Heart left ventricle (tissue), 16 donors: ENCODE measurements around the gene VPS52. TPM values are rescaled to one million over a fixed set of nuclear protein-coding genes. Genes with fewer than 3 reads are reported as not detected.
"Not testable (repeated sequence)": the region's sequence is repeated elsewhere in the genome, so short reads cannot be mapped to it uniquely, and the experiment has no call there.

Experiments
- ATAC-seq, 4 donors: fragments of 200-7000 bp; cut with Tn5 transposase; one replicate each; pipeline ENCODE4 v1.9.1; 2020 to 2022; ENCODE audit warnings: moderate library complexity in 4 of 4, mild to moderate bottlenecking in 3 of 4, moderate number of reproducible peaks in 1 of 4
- DNase-seq, 5 donors: peaks; one replicate each; pipeline ENCODE4 v3.0.0-alpha.2; 2020
- H3K27ac ChIP-seq, 12 donors: fragments of 200-600 bp; sonication (generic) in 4 of 12; one replicate each; pipeline versions ENCODE4 v1.5.0 to v1.8.0; 2016 to 2022; ENCODE audit warnings: mild to moderate bottlenecking in 2 of 12
- H3K27me3 ChIP-seq, 9 donors: fragments of 200-600 bp; sonication (generic) in 2 of 9; one replicate each; pipeline versions ENCODE4 v1.5.1 to v1.8.0; 2016 to 2022; ENCODE audit warnings: mild to moderate bottlenecking in 3 of 9
- H3K36me3 ChIP-seq, 9 donors: fragments of 200-600 bp; sonication (generic) in 2 of 9; one replicate each; pipeline versions ENCODE4 v1.5.0 to v1.8.0; 2018 to 2022; ENCODE audit warnings: mild to moderate bottlenecking in 2 of 9
- H3K4me1 ChIP-seq, 12 donors: fragments of 200-600 bp; sonication (generic) in 4 of 12; one replicate each; pipeline versions ENCODE4 v1.5.0 to v1.8.0; 2016 to 2022; ENCODE audit warnings: mild to moderate bottlenecking in 3 of 12
- H3K4me3 ChIP-seq, 12 donors: fragments of 200-600 bp; sonication (generic) in 4 of 12; one replicate each; pipeline versions ENCODE4 v1.5.0 to v1.8.0; 2017 to 2022; ENCODE audit warnings: mild to moderate bottlenecking in 9 of 12, moderate library complexity in 4 of 12
- H3K9me3 ChIP-seq, 12 donors: fragments of 200-600 bp; sonication (generic) in 4 of 12; one replicate each; pipeline versions ENCODE4 v1.5.0 to v1.8.0; 2016 to 2022; ENCODE audit warnings: mild to moderate bottlenecking in 1 of 12
- CTCF ChIP-seq, 12 donors: fragments of 200-600 bp; sonication (generic) in 4 of 12; IDR thresholded peaks; one replicate each; pipeline versions ENCODE4 v1.5.0 to v1.8.0; 2018 to 2022; ENCODE audit warnings: antibody characterized with exemption in 12 of 12, mild to moderate bottlenecking in 5 of 12
- POLR2A ChIP-seq, 2 donors: fragments of 450-650 bp; IDR thresholded peaks; one replicate each; pipeline ENCODE4 v1.6.1; 2017; ENCODE audit warnings: antibody characterized with exemption in 2 of 2, mild to moderate bottlenecking in 2 of 2, moderate library complexity in 2 of 2
- WGBS, 4 donors: extraction: QIAGEN DNeasy Blood & Tissue Kit in 2 of 4; methylation state at CpG; one replicate each; pipeline versions ENCODE4 v1.1.5 to v1.1.7; 2013 to 2018; 5-methylcytosine and 5-hydroxymethylcytosine counted together
- intact Hi-C, 10 donors: fragments of 100-400 bp; cut with DNase I; formaldehyde crosslinking; loops; one replicate each; pipeline versions ENCODE4 v1.11.1 to v1.14.2; 2022
- polyA plus RNA-seq, 2 donors: library from polyadenylated mRNA; stranded (reverse); fragments of 200-250 nt; gene quantifications; one replicate each; pipeline ENCODE4 v1.2.3, GENCODE V29; 2013
- total RNA-seq, 9 donors: library from RNA; depleted of rRNA in 2 of 9; stranded (reverse); fragments of >200 nt in 2 of 9; fragmentation: NEBNext Ultra II Directional in 3 of 9; extraction: Animal tissue kit (Norgen Biotek cat#: 25700) in 3 of 9; gene quantifications; one replicate each; pipeline versions ENCODE4 v1.1.0 to v1.2.4, GENCODE V29; 2016 to 2023
- donor health status: ischemic (EF 13 %, LVEDD 7.1; RV severe dilation, severe dysfunction).
- donor health status: healthy with polysubstance abuse.
- donor health status: DM: no; HTN: yes; CAD: no.
- donor health status: DM: no; HTN: no; CAD: no.
- donor health status: ischemic (EF 25% LVEDD 6.9; RV normal size, moderate dysfunction).
- donor health status: ischemic (EF 25% LVEDD 5.7; RV mildly dilated, moderate dysfunction).
- donor health status: healthy.
- donor health status: DM: yes; HTN: yes; CAD: no.
- donor health status: ischemic (EF 35%, LVEDD 5.7; RV mildly dilated, moderate dysfunction).
- donor health status: nonischemic (EF 11% LVEDD 7.7; RV severe dilation, severe dysfunction).
- donor health status: DM: yes; HTN: yes; CAD: no.
- donor health status: PGD.
- donor health status: ischemic (EF 29% LVEDD 5.4; RV normal size, mild dysfunction).
- donor health status: nonischemic (EF 23%, LVEDD 6.1; RV moderate dilation, normal function).

Gene VPS52
- total and polyA plus RNA-seq, 11 donors: 25.1 to 47.0 (median 33.0) TPM

- no peaks in the 10 kb centered on the region for H3K9me3 ChIP-seq
- DNase-seq: no peak
- H3K4me3 ChIP-seq: peak overlapping the region in 1 of 12 donors; percentile 77
- peaks cover 0 to 77% (median 64%) of the 10 kb centered on the region in 9 donors for H3K36me3 ChIP-seq
- no peaks in the 10 kb centered on the region for H3K27me3 ChIP-seq
- no peak for ATAC-seq
- 87 to 94% (median 90%) methylated on average over 21 to 22 of the region's 22 CpGs for WGBS, 4 donors
- H3K27ac ChIP-seq: no peak overlapping the region
- TF ChIP-seq POLR2A (IDR thresholded peaks at IDR 0.05) (no peak), CTCF (IDR thresholded peaks at IDR 0.05) (no peak)
- H3K4me1 ChIP-seq: peaks cover 0 to 25% (median 18%) of the 10 kb centered on the region in 12 donors
- intact Hi-C loops: no loop called here
Observed at GRCh38 chr6:33286946-33287914, 15.6 kb upstream of the VPS52 start.

- H3K9me3 ChIP-seq, H3K27me3 ChIP-seq, H3K4me3 ChIP-seq, intact Hi-C loops, ATAC-seq, H3K27ac ChIP-seq, DNase-seq: not testable (repeated sequence)
- 83 to 95% (median 88%) methylated on average over 4 of the region's 4 CpGs for WGBS, 4 donors
- Histone ChIP-seq H3K4me1 (peaks cover 0 to 18% (median 14%) of the 10 kb centered on the region in 12 donors), H3K36me3 (peaks cover 0 to 78% (median 61%) of the 10 kb centered on the region in 9 donors)
Observed at GRCh38 chr6:33285214-33285613, 13.5 kb upstream of the VPS52 start.

DNA sequence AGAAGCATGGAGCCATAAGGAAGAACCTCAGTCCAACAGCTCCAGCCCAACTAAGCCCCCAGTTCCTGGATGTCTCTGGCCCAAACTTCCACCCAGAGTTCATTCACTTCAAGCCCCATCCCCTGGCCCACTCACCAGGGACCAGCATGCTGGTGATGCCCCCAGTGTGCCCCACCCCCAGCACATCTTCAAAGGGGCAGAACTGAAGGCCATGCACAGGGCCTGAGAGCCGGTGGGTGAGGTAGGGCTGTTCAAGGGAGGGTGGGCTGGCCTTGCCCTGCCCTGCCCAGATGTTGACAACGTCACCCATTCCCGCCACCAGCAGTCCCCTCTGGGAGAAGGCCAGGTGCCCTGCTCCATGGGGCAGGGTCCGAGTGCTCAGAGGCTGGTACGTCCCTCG is 8.9 kb upstream of the VPS52 start:
- Histone ChIP-seq H3K27me3 (no peaks in the 10 kb centered on the region), H3K27ac (no peak overlapping the region), H3K9me3 (no peaks in the 10 kb centered on the region), H3K4me3 (no peak overlapping the region), H3K36me3 (peaks cover 0 to 85% (median 59%) of the 10 kb centered on the region in 9 donors), H3K4me1 (peaks cover 0 to 42% (median 20%) of the 10 kb centered on the region in 12 donors)
- TF ChIP-seq CTCF (IDR thresholded peaks at IDR 0.05) (no peak), POLR2A (IDR thresholded peaks at IDR 0.05) (no peak)
- DNase-seq: no peak
- ATAC-seq: no peak
- intact Hi-C loops: no loop called here
- 90 to 94% (median 92%) methylated on average over 5 to 6 of the region's 6 CpGs for WGBS, 4 donors

- DNase-seq (no peak), ATAC-seq (peak in 1 of 4 donors; percentile 27)
- Histone ChIP-seq H3K27ac (peak overlapping the region in 1 of 12 donors; percentile 98), H3K36me3 (peaks cover 0 to 85% (median 59%) of the 10 kb centered on the region in 9 donors), H3K9me3 (no peaks in the 10 kb centered on the region), H3K4me1 (peaks cover 0 to 47% (median 23%) of the 10 kb centered on the region in 12 donors), H3K27me3 (no peaks in the 10 kb centered on the region), H3K4me3 (no peak overlapping the region)
- TF ChIP-seq POLR2A (IDR thresholded peaks at IDR 0.05) (no peak), CTCF (IDR thresholded peaks at IDR 0.05) (peak in 5 of 12 donors; percentile 16 to 45 (median 21))
- WGBS, 4 donors: 56 to 61% (median 59%) methylated on average over 5 of the region's 5 CpGs
- intact Hi-C loops: loop anchor here in 1 of 10 donors (5.0 kb wide), 1 partner anchor 32 kb away; the partner anchor contains the start of gene TAPBP
Observed at GRCh38 chr6:33279971-33280511, 8.4 kb upstream of the VPS52 start.
